Osteoblast (primary cell): ENCODE results near the gene PIP5KL1. TPM values are rescaled to one million over a fixed set of nuclear protein-coding genes. Genes with fewer than 3 reads are reported as not detected.
A peak's percentile ranks its signal among the peaks of the same experiment; 100 is the strongest.

Experiments used
- DNase-seq: peaks from one replicate; pipeline ENCODE4 v3.0.0; 2011; ENCODE audit warnings: low spot score, mixed read lengths; ENCODE audit not compliant: insufficient read length; ENCODE audit errors: missing footprints
- H2AFZ ChIP-seq: 2 replicates; pipeline ENCODE4 v1.6.0; 2011; ENCODE audit warnings: mild to moderate bottlenecking, low read length
- H3K27ac ChIP-seq: 2 replicates; pipeline ENCODE4 v1.5.1; 2011; ENCODE audit warnings: mild to moderate bottlenecking, low read depth, low read length, moderate library complexity
- H3K27me3 ChIP-seq: 2 replicates; pipeline ENCODE4 v1.6.0; 2012; ENCODE audit warnings: mild to moderate bottlenecking, control low read depth, inconsistent platforms, low read length, moderate library complexity; ENCODE audit not compliant: insufficient read depth
- H3K36me3 ChIP-seq: 2 replicates; pipeline ENCODE4 v1.5.1; 2011; ENCODE audit warnings: mild to moderate bottlenecking, low read length, control low read depth, moderate library complexity; ENCODE audit not compliant: insufficient read depth
- H3K4me1 ChIP-seq: 2 replicates; pipeline ENCODE4 v1.5.1; 2011; ENCODE audit warnings: mild to moderate bottlenecking, low read length, control low read depth, moderate library complexity; ENCODE audit not compliant: insufficient read depth
- H3K4me2 ChIP-seq: 2 replicates; pipeline ENCODE4 v1.6.0; 2011; ENCODE audit warnings: mild to moderate bottlenecking, low read length; ENCODE audit not compliant: insufficient read depth
- H3K4me3 ChIP-seq: fragments of 200-600 bp; sonication (generic); 3 replicates; pipeline ENCODE4 v1.5.1; 2012; ENCODE audit warnings: mild to moderate bottlenecking, low read length, inconsistent platforms; ENCODE audit not compliant: insufficient read depth
- H3K79me2 ChIP-seq: 2 replicates; pipeline ENCODE4 v1.6.0; 2012; ENCODE audit warnings: mild to moderate bottlenecking, low read length, control low read depth, inconsistent platforms; ENCODE audit not compliant: insufficient read depth
- H3K9me3 ChIP-seq: 2 replicates; pipeline ENCODE4 v1.5.1; 2011; ENCODE audit warnings: low read depth, low read length, control low read depth
- H4K20me1 ChIP-seq: 2 replicates; pipeline ENCODE4 v1.6.0; 2012; ENCODE audit warnings: mild to moderate bottlenecking, low read length, control low read depth; ENCODE audit not compliant: insufficient read depth
- CTCF ChIP-seq: IDR thresholded peaks from 2 replicates; pipeline ENCODE4 v1.5.1; 2011; ENCODE audit warnings: mild to moderate bottlenecking, low read depth, low read length, moderate library complexity; ENCODE audit errors: extremely low read depth
- total RNA-seq: library from RNA; depleted of rRNA; stranded (reverse); fragments of >200 nt; gene quantifications from 2 replicates; pipeline ENCODE4 v1.2.3, GENCODE V29; 2012

Gene PIP5KL1
- total RNA-seq, 1 donor: 2.2 TPM

DNA sequence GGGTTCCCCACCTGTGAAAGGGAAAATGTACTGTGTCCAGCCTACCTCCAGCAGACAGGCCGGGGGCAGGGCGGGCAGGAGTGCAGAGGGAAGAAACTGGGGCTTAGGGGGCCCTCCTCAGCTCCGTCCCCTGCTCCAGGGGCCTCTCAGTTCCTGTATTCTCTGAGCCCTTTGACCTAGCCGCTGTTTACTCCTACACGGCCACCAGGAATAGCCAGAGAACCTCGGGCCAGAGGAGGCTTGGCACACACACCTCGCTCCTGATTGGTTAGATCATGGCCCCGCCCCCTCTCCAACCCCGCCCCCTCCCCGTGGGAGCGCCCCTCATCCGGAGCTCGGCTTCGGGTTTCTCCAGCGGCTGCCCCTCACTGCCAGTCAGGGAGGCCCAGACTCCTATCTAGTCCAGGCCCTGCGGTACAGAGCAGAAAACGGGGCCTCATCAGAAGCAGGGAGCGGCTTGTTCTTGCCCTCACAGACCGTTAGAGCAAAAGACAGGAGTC, 33.3 kb downstream of the PIP5KL1 start:
- Histone ChIP-seq H2AFZ (no peak overlapping the region), H3K4me3 (peak overlapping the region; percentile 44), H3K36me3 (peaks cover 45% of the 10 kb centered on the region), H3K79me2 (peaks cover 34% of the 10 kb centered on the region), H3K27me3 (no peaks in the 10 kb centered on the region), H4K20me1 (peaks cover 26% of the 10 kb centered on the region), H3K9me3 (peaks cover 2% of the 10 kb centered on the region), H3K4me2 (peak overlapping the region; percentile 84), H3K4me1 (peaks cover 25% of the 10 kb centered on the region), H3K27ac (peak overlapping the region; percentile 89)
- peak; percentile 97 for DNase-seq
- TF ChIP-seq CTCF: no peak

DNA sequence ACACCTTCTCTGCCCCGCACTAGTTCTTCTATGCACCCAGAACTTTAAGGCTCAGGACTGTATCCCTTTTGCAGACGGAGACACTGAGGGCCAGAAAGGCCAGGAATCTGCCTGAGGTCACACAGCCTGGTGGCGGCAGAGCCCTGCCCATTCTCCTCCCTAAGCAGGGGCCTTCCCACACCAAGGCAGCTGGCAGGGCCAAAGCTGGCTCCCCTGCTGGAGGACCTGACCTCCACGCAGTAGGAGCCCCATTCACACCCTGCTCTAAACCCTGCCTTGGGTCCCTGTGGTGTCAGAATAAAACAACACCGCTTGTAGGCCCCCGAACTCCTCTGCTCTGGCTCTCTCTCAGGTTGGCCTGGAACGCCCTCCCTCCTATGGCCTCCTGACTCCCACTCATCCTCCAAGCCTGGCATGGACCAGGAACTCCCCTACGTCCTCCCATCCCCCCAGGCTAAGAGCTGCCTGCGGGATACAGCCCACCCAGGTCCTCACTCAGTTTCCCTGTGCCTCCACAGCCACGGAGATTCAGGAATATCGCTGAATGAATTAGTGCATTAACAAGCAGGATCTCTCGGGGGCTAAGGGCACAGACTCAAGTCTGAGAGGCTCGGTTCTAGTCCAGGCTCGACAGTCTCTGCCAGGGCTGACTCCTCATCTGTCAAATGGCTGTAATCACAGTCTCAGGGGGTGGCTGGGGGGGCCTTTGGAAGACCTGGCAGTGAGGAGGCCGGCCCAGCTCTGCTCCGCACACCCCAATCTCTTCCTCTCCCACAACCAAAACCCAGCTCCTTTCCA, 34.0 kb downstream of the PIP5KL1 start:
- peaks cover 24% of the 10 kb centered on the region for H3K4me1 ChIP-seq
- H3K36me3 ChIP-seq: peaks cover 47% of the 10 kb centered on the region
- DNase-seq: peak; percentile 69
- H2AFZ ChIP-seq: no peak overlapping the region
- peak overlapping the region; percentile 67 for H3K4me2 ChIP-seq
- peak overlapping the region; percentile 63 for H3K27ac ChIP-seq
- no peaks in the 10 kb centered on the region for H3K27me3 ChIP-seq
- peaks cover 26% of the 10 kb centered on the region for H4K20me1 ChIP-seq
- H3K9me3 ChIP-seq: peaks cover 2% of the 10 kb centered on the region
- TF ChIP-seq CTCF: no peak
- H3K79me2 ChIP-seq: peaks cover 35% of the 10 kb centered on the region
- H3K4me3 ChIP-seq: peak overlapping the region; percentile 42

- Histone ChIP-seq H3K36me3 (peaks cover 53% of the 10 kb centered on the region), H4K20me1 (peaks cover 27% of the 10 kb centered on the region), H3K4me3 (no peak overlapping the region), H3K4me1 (peaks cover 24% of the 10 kb centered on the region), H3K79me2 (peaks cover 35% of the 10 kb centered on the region), H3K4me2 (no peak overlapping the region), H3K9me3 (peaks cover 2% of the 10 kb centered on the region), H3K27me3 (no peaks in the 10 kb centered on the region), H3K27ac (no peak overlapping the region), H2AFZ (no peak overlapping the region)
- no peak for TF ChIP-seq CTCF
- DNase-seq: peak; percentile 73
These were observed 34.8 kb downstream of the PIP5KL1 start for GRCh38 chr9:127895811-127896210.

DNA sequence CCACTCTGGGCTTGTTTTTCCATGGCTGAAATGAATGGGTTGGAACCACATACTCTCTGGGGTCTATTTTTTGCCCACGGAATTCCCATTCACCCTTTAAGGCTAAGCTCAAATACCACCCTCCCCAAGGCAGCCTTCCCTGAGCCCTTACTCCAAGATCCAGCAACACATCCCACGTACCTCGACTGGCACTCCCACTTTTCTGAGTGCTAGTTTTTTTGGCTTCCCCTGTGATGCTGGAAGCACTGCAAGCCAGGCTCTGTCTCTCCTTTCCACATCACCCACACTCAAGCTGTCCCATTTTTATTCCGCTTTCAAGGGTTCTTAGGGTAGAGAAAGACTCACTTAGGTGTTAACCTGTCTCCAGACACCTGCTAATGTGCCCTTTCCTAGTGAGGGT, 37.2 kb downstream of the PIP5KL1 start:
- peaks cover 33% of the 10 kb centered on the region for H3K79me2 ChIP-seq
- H3K4me1 ChIP-seq: peaks cover 15% of the 10 kb centered on the region
- peaks cover 2% of the 10 kb centered on the region for H3K9me3 ChIP-seq
- peaks cover 28% of the 10 kb centered on the region for H4K20me1 ChIP-seq
- H3K27ac ChIP-seq: no peak overlapping the region
- H2AFZ ChIP-seq: no peak overlapping the region
- no peak overlapping the region for H3K4me3 ChIP-seq
- DNase-seq: no peak
- H3K4me2 ChIP-seq: no peak overlapping the region
- peaks cover 73% of the 10 kb centered on the region for H3K36me3 ChIP-seq
- no peaks in the 10 kb centered on the region for H3K27me3 ChIP-seq
- TF ChIP-seq CTCF: no peak
